Lower leg skin (tissue), 4 donors: ENCODE data around the gene MAPK8IP3. TPM values are rescaled to one million over a fixed set of nuclear protein-coding genes. Genes with fewer than 3 reads are reported as not detected.

Experiments
- DNase-seq, 2 donors: peaks; one replicate each; pipeline ENCODE4 v3.0.0-alpha.2; 2019; ENCODE audit warnings: low spot score in 2 of 2
- H3K4me3 ChIP-seq: fragments of 200-600 bp; sonication (generic); 2 replicates; pipeline ENCODE4 v1.5.1; 2017; ENCODE audit warnings: mild to moderate bottlenecking, low read depth; ENCODE audit not compliant: poor library complexity, severe bottlenecking
- CTCF ChIP-seq, 3 donors: fragments of 450-650 bp; IDR thresholded peaks; one replicate each; pipeline ENCODE4 v1.5.1; 2016; ENCODE audit warnings: antibody characterized with exemption in 3 of 3, mild to moderate bottlenecking in 3 of 3, moderate library complexity in 2 of 3
- POLR2A ChIP-seq, 2 donors: fragments of 450-650 bp; IDR thresholded peaks; one replicate each; pipeline ENCODE4 v1.6.1; 2016 to 2017; ENCODE audit warnings: antibody characterized with exemption in 2 of 2, mild to moderate bottlenecking in 1 of 2, moderate library complexity in 1 of 2
- WGBS, 2 donors: methylation state at CpG; one replicate each; pipeline ENCODE4 v1.1.5; 2018; 5-methylcytosine and 5-hydroxymethylcytosine counted together
- intact Hi-C: fragments of 100-400 bp; cut with DNase I; formaldehyde crosslinking; loops from one replicate; pipeline ENCODE4 v1.15.0; 2023; ENCODE audit warnings: low total_unique reads
- total RNA-seq, 4 donors: library from RNA; depleted of rRNA; stranded (reverse); fragments of >200 nt; gene quantifications; one replicate each; pipeline ENCODE4 v1.1.0, GENCODE V29; 2016

MAPK8IP3 gene
- total RNA-seq, 4 donors from 2014 or later, result 59.9 to 95.8 (median 62.9) TPM

GRCh38 chr16:1734123-1734522, 28.1 kb downstream of the MAPK8IP3 start:
- no peak for DNase-seq
- H3K4me3 ChIP-seq, result no peak overlapping the region
- 79 to 89% methylated on average over 6 to 17 of the region's 22 CpGs for WGBS, 2 donors
- intact Hi-C loops, result no loop called here
- TF ChIP-seq POLR2A (IDR thresholded peaks at IDR 0.05) (no peak), CTCF (IDR thresholded peaks at IDR 0.05) (no peak)

- no peak for DNase-seq
These were observed 28.8 kb downstream of the MAPK8IP3 start for GRCh38 chr16:1734816-1735215.

DNA sequence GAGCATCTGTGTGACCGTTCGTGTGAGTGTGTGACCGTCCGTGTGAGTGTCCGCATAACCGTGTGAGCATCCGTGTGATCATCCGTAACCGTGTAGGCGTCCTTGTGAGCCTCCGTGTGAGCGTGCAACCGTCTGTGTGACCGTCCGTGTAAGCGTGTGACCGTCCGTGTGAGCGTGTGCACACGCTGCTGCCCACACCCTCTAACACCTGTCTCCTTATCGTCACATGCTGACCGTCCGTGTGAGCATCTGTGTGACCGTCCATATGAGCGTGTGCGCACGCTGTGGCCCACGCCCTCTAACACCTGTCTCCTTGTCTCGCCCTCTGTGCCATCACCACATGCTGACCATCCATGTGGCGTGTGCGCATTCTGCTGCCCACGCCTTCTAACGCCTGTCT, 34.2 kb downstream of the MAPK8IP3 start:
- intact Hi-C loops, result loop anchor here (10.0 kb wide), 1 partner anchor 275 kb away; no protein-coding TSS in a partner anchor
- no peak for DNase-seq
- TF ChIP-seq POLR2A (IDR thresholded peaks at IDR 0.05), result no peak
- no peak for TF ChIP-seq CTCF (IDR thresholded peaks at IDR 0.05)
- WGBS, 2 donors, result 95 to 98% methylated on average over 33 of the region's 33 CpGs
- no peak overlapping the region for H3K4me3 ChIP-seq

More at GRCh38 chr16:1734816-1735215, 28.8 kb downstream of the MAPK8IP3 start:
- intact Hi-C loops, result no loop called here
- WGBS, 2 donors, result 96 to 98% methylated on average over 22 of the region's 22 CpGs
- H3K4me3 ChIP-seq, result no peak overlapping the region
- TF ChIP-seq CTCF (IDR thresholded peaks at IDR 0.05), result no peak
- TF ChIP-seq POLR2A (IDR thresholded peaks at IDR 0.05), result no peak

DNA sequence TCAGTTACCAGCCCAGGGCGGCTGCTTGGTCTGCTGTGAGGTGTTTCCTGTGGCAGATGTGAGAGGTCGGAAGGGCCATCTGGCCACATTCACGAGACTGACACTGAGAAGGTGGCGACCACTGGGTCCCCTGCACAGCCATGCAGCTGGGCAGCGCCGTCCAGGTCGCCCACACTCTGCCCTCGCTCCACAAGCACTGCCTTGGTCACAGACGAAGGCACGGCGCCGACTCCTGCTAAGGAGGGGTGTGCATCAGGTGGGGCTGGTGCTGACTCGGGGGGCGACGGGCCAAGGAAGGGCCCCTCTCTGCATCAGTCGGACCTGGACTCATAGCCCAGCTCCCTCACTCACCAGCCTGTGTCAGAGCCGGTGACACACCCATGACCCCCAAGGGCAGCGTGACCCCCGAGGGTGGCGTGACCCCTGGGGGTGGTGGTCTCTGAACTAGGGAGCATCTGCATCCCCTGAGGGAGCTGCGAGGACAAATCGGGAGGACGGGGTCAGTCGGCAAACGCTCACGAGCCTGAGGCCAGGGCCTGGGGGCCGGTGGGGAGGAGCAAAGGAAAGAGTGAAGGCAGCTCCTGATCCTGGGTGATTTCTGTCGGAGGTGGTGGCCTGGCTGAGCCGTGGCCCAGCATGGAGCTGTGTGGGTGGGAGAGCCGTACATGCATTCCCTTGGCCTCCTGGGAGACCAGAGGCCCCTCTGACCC, 34.9 kb downstream of the MAPK8IP3 start:
- intact Hi-C loops, result loop anchor here (10.0 kb wide), 1 partner anchor 276 kb away; no protein-coding TSS in a partner anchor
- TF ChIP-seq CTCF (IDR thresholded peaks at IDR 0.05), result no peak
- TF ChIP-seq POLR2A (IDR thresholded peaks at IDR 0.05), result no peak
- DNase-seq, result no peak

GRCh38 chr16:1741553-1742165, 35.7 kb downstream of the MAPK8IP3 start:
- no peak for DNase-seq
- intact Hi-C loops, result loop anchor here (10.0 kb wide), 1 partner anchor 277 kb away; no protein-coding TSS in a partner anchor
- TF ChIP-seq POLR2A (IDR thresholded peaks at IDR 0.05) (no peak), CTCF (IDR thresholded peaks at IDR 0.05) (no peak)
- 91 to 92% methylated on average over 16 to 19 of the region's 19 CpGs for WGBS, 2 donors
- H3K4me3 ChIP-seq, result no peak overlapping the region

More for the DNA sequence above, 34.9 kb downstream of the MAPK8IP3 start:
- H3K4me3 ChIP-seq, result no peak overlapping the region
- WGBS, 2 donors, result 93 to 94% methylated on average over 29 to 30 of the region's 30 CpGs
